ENCODE results near the gene VSIR.

The VSIR gene

DNA sequence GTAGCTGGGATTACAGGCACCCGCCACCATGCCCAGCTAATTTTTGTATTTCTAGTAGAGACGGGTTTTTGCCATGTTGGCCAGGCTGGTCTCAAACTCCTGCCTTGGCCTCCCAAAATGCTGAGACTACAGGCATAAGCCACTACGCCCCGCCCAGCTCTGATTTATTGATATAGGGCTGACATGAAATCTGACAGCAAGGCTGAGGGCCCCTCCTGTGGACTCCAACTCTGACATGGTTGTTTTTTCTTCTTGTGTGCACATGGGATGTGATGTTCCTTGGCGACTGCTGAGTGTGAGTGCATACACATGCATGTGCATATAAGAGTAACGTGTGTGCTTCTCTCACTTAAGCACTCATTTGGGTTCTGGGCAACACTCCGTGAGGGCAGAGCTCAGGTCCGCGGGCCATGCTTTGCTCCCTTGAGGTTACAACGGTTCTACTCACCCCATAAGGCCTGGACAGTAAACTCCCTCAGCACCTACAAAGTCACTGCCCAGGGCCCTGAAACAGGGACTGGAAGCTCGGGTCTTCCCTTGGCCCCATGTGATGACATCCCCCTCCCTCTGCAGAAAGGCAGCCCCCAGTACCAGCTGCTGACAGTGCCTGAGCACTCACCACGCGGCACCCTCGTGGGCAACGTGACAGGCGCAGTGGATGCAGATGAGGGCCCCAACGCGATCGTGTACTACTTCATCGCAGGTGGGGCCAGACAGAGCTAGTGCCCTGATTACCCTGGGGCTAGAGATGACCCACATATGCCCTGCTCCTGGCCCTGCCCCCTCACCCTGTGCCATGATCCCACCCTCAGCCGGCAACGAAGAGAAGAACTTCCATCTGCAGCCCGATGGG, 33.6 kb upstream of the VSIR start:
- H3K36me3 ChIP-seq (ENCODE audit: control insufficient read depth in 4 of 4, insufficient read depth in 4 of 4, low read length in 3 of 4), result no peaks in the 10 kb centered on the region
- no peak overlapping the region for H3K27ac ChIP-seq (ENCODE audit: insufficient read depth in 1 of 2, low read depth in 1 of 2, low read length in 2 of 2, poor library complexity in 1 of 2, severe bottlenecking in 2 of 2)
- CTCF ChIA-PET, result interaction anchor here (0.7 to 11.5 kb wide), 11 partner anchors 9 to 308 kb away, joined by 3 to 133 read pairs (median 4); partner anchors contain the start of gene VSIR
- DNase-seq, result no peak
- POLR2A ChIA-PET, result interaction anchor here (0.7 to 1.1 kb wide), 2 partner anchors 44 to 57 kb away, joined by 3 read pairs; partner anchors contain the start of gene PSAP
- H3K4me1 ChIP-seq (ENCODE audit: control extremely low read depth in 1 of 4, control insufficient read depth in 4 of 4, insufficient read depth in 4 of 4, low read length in 3 of 4), result peaks cover 5 to 58% (median 40%) of the 10 kb centered on the region in 4 experiments
- 97% methylated on average over 23 of the region's 23 CpGs for WGBS (ENCODE audit: insufficient coverage)
- H3K27me3 ChIP-seq (replicated peaks in 2 of 5; ENCODE audit: control insufficient read depth in 4 of 5, insufficient read depth in 5 of 5, low read length in 4 of 5), result no peaks in the 10 kb centered on the region
- H3K9me3 ChIP-seq (ENCODE audit: control extremely low read depth in 1 of 5, control insufficient read depth in 4 of 5, insufficient read depth in 2 of 5, low read depth in 1 of 5, low read length in 4 of 5), result no peaks in the 10 kb centered on the region
- H3K4me3 ChIP-seq (ENCODE audit: control insufficient read depth in 1 of 7, extremely low read depth in 1 of 7, insufficient read depth in 4 of 7, low read depth in 2 of 7, low read length in 6 of 7), result no peak overlapping the region

DNA sequence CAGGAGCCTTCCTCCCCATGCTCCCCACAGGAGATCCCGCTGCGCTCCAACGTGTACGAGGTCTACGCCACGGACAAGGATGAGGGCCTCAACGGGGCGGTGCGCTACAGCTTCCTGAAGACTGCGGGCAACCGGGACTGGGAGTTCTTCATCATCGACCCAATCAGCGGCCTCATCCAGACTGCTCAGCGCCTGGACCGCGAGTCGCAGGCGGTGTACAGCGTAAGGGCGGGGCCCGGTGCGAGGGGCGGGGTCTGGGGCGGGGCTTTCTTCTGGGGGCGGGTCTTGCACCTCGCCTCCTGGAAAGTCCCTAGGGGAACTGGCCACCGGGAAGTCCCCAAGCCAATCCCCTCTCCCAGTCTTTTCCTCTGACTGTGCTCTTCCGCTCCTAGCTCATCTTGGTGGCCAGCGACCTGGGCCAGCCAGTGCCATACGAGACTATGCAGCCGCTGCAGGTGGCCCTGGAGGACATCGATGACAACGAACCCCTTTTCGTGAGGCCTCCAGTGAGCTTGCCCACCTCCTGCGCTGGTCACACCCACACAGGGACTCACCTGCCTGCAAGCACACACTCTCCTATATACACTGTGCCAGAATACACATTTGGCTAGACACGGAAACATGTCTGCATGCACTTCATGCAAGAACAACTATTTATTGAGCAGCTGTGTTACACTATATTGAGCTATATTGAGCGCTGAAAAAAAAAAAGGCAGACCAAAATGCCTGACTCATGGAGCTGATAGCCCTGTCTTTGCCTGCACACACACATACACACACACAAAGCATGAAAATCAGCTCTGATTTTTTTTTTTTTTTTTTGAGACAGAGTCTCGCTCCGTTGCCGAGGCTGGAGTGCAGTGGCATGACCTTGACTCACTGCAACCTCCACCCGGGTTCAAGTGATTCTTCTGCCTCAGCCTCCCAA, 32.7 kb upstream of the VSIR start:
- H3K27me3 ChIP-seq (replicated peaks in 2 of 5; ENCODE audit: control insufficient read depth in 4 of 5, insufficient read depth in 5 of 5, low read length in 4 of 5), result no peaks in the 10 kb centered on the region
- ChIA-PET CTCF (interaction anchor here (0.7 to 11.5 kb wide), 9 partner anchors 9 to 307 kb away, joined by 3 to 133 read pairs (median 5); partner anchors contain the start of gene VSIR), POLR2A (interaction anchor here (0.7 to 1.1 kb wide), 2 partner anchors 45 to 56 kb away, joined by 3 read pairs; partner anchors contain the start of gene PSAP)
- no peaks in the 10 kb centered on the region for H3K36me3 ChIP-seq (ENCODE audit: control insufficient read depth in 4 of 4, insufficient read depth in 4 of 4, low read length in 3 of 4)
- no peak overlapping the region for H3K4me3 ChIP-seq (ENCODE audit: control insufficient read depth in 1 of 7, extremely low read depth in 1 of 7, insufficient read depth in 4 of 7, low read depth in 2 of 7, low read length in 6 of 7)
- H3K27ac ChIP-seq (ENCODE audit: insufficient read depth in 1 of 2, low read depth in 1 of 2, low read length in 2 of 2, poor library complexity in 1 of 2, severe bottlenecking in 2 of 2), result no peak overlapping the region
- H3K9me3 ChIP-seq (ENCODE audit: control extremely low read depth in 1 of 5, control insufficient read depth in 4 of 5, insufficient read depth in 2 of 5, low read depth in 1 of 5, low read length in 4 of 5), result no peaks in the 10 kb centered on the region
- WGBS (ENCODE audit: insufficient coverage), result 57% methylated on average over 40 of the region's 41 CpGs
- peaks cover 5 to 57% (median 39%) of the 10 kb centered on the region in 4 experiments for H3K4me1 ChIP-seq (ENCODE audit: control extremely low read depth in 1 of 4, control insufficient read depth in 4 of 4, insufficient read depth in 4 of 4, low read length in 3 of 4)
- DNase-seq, result peak; percentile 25 to 60 (median 59)

DNA sequence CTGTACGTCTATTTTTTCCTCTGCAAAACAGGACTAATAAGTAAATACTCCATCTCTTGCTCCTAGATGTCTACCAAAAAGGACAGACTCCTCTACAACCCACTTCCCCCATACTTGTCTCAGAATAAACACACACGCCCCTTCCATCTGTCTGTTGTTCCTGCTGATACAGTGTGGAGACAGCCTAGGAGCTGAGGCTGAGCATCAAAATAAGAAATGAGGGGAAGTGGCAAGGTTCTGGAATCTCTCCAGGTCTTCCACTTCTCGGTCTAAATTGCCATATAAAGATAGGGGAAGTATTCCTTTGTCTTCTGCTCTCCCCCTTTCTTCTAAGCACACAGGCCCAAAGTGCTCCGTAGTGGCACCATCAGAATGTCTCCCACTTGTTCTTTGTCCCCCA, 30.8 kb upstream of the VSIR start:
- WGBS (ENCODE audit: insufficient coverage), result 10% methylated on average over 1 of the region's 4 CpGs
- POLR2A ChIA-PET, result no interaction called here
- peak; percentile 47 to 86 (median 84) for DNase-seq

DNA sequence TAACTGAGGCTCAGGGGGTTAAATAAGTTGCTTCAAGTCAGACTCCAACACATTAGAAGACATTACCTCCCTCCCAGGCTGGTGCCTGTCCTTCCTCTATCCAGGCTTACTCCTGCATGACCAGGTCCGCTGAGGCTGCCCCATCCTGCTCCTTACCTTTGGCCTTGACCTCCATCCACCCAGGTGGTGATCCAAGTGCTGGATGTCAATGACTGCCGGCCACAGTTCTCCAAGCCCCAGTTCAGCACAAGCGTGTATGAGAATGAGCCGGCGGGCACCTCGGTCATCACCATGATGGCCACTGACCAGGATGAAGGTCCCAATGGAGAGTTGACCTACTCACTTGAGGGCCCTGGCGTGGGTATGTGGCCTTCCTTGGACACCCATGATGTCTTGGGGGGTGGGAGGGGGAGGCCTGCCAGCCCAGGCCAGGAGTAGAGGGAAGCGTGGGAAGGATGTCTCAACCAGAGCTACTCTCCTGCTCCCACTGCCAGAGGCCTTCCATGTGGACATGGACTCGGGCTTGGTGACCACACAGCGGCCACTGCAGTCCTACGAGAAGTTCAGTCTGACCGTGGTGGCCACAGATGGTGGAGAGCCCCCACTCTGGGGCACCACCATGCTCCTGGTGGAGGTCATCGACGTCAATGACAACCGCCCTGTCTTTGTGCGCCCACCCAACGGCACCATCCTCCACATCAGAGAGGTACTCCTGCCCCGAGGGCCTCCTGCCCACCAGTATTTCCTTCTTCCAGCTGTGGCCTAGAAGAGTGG, 29.6 kb upstream of the VSIR start:
- WGBS (ENCODE audit: insufficient coverage), result 99% methylated on average over 13 of the region's 18 CpGs
- ChIA-PET CTCF (interaction anchor here (1.0 kb wide), 1 partner anchor 11 kb away, joined by 4 read pairs; no protein-coding TSS in a partner anchor), POLR2A (no interaction called here)
- H3K27ac ChIP-seq (ENCODE audit: insufficient read depth in 1 of 2, low read depth in 1 of 2, low read length in 2 of 2, poor library complexity in 1 of 2, severe bottlenecking in 2 of 2), result no peak overlapping the region
- peaks cover 9 to 81% (median 69%) of the 10 kb centered on the region in 4 experiments for H3K4me1 ChIP-seq (ENCODE audit: control extremely low read depth in 1 of 4, control insufficient read depth in 4 of 4, insufficient read depth in 4 of 4, low read length in 3 of 4)
- H3K9me3 ChIP-seq (ENCODE audit: control extremely low read depth in 1 of 5, control insufficient read depth in 4 of 5, insufficient read depth in 2 of 5, low read depth in 1 of 5, low read length in 4 of 5), result no peaks in the 10 kb centered on the region
- H3K36me3 ChIP-seq (ENCODE audit: control insufficient read depth in 4 of 4, insufficient read depth in 4 of 4, low read length in 3 of 4), result no peaks in the 10 kb centered on the region
- H3K27me3 ChIP-seq (replicated peaks in 2 of 5; ENCODE audit: control insufficient read depth in 4 of 5, insufficient read depth in 5 of 5, low read length in 4 of 5), result no peaks in the 10 kb centered on the region
- H3K4me3 ChIP-seq (ENCODE audit: control insufficient read depth in 1 of 7, extremely low read depth in 1 of 7, insufficient read depth in 4 of 7, low read depth in 2 of 7, low read length in 6 of 7), result no peak overlapping the region
- DNase-seq, result no peak

More for the DNA sequence above, 30.8 kb upstream of the VSIR start:
- Histone ChIP-seq H3K27ac (ENCODE audit: insufficient read depth in 1 of 2, low read depth in 1 of 2, low read length in 2 of 2, poor library complexity in 1 of 2, severe bottlenecking in 2 of 2) (no peak overlapping the region), H3K9me3 (ENCODE audit: control extremely low read depth in 1 of 5, control insufficient read depth in 4 of 5, insufficient read depth in 2 of 5, low read depth in 1 of 5, low read length in 4 of 5) (no peaks in the 10 kb centered on the region), H3K27me3 (replicated peaks in 2 of 5; ENCODE audit: control insufficient read depth in 4 of 5, insufficient read depth in 5 of 5, low read length in 4 of 5) (no peaks in the 10 kb centered on the region), H3K4me3 (ENCODE audit: control insufficient read depth in 1 of 7, extremely low read depth in 1 of 7, insufficient read depth in 4 of 7, low read depth in 2 of 7, low read length in 6 of 7) (no peak overlapping the region), H3K36me3 (ENCODE audit: control insufficient read depth in 4 of 4, insufficient read depth in 4 of 4, low read length in 3 of 4) (no peaks in the 10 kb centered on the region), H3K4me1 (ENCODE audit: control extremely low read depth in 1 of 4, control insufficient read depth in 4 of 4, insufficient read depth in 4 of 4, low read length in 3 of 4) (peaks cover 5 to 70% (median 57%) of the 10 kb centered on the region in 4 experiments)
- CTCF ChIA-PET, result interaction anchor here (1.0 to 11.5 kb wide), 6 partner anchors 10 to 76 kb away, joined by 4 to 133 read pairs (median 4); partner anchors contain the start of gene VSIR

DNA sequence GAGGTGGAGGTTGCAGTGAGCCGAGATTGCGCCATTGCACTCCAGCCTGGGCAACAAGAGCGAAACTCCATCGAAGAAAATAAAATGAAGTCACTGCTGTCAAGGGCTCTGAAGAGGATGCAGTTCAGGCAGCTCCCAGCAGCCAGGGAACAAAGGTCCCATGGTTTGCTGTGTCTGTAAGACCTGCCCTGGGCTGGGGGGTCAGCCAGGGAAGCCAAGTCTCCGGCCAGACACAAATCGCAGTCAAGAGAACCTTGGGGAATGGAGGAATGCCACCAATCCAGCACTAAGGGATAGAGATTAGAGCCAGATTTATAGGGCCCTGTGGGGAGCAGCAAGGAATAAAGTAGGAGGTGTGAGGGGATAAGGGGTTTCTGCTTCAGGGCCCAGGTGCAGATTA, 28.9 kb upstream of the VSIR start:
- WGBS (ENCODE audit: insufficient coverage), result 95% methylated on average over 6 of the region's 6 CpGs
- Histone ChIP-seq H3K27me3 (replicated peaks in 2 of 5; ENCODE audit: control insufficient read depth in 4 of 5, insufficient read depth in 5 of 5, low read length in 4 of 5) (no peaks in the 10 kb centered on the region), H3K4me1 (ENCODE audit: control extremely low read depth in 1 of 4, control insufficient read depth in 4 of 4, insufficient read depth in 4 of 4, low read length in 3 of 4) (peaks cover 9 to 88% (median 76%) of the 10 kb centered on the region in 4 experiments), H3K4me3 (ENCODE audit: control insufficient read depth in 1 of 7, extremely low read depth in 1 of 7, insufficient read depth in 4 of 7, low read depth in 2 of 7, low read length in 6 of 7) (no peak overlapping the region), H3K36me3 (ENCODE audit: control insufficient read depth in 4 of 4, insufficient read depth in 4 of 4, low read length in 3 of 4) (no peaks in the 10 kb centered on the region), H3K9me3 (ENCODE audit: control extremely low read depth in 1 of 5, control insufficient read depth in 4 of 5, insufficient read depth in 2 of 5, low read depth in 1 of 5, low read length in 4 of 5) (no peaks in the 10 kb centered on the region), H3K27ac (ENCODE audit: insufficient read depth in 1 of 2, low read depth in 1 of 2, low read length in 2 of 2, poor library complexity in 1 of 2, severe bottlenecking in 2 of 2) (no peak overlapping the region)
- CTCF ChIA-PET, result interaction anchor here (0.8 to 2.3 kb wide), 3 partner anchors 10 to 88 kb away, joined by 3 to 10 read pairs (median 3); no protein-coding TSS in a partner anchor
- POLR2A ChIA-PET, result no interaction called here
- no peak for DNase-seq

DNA sequence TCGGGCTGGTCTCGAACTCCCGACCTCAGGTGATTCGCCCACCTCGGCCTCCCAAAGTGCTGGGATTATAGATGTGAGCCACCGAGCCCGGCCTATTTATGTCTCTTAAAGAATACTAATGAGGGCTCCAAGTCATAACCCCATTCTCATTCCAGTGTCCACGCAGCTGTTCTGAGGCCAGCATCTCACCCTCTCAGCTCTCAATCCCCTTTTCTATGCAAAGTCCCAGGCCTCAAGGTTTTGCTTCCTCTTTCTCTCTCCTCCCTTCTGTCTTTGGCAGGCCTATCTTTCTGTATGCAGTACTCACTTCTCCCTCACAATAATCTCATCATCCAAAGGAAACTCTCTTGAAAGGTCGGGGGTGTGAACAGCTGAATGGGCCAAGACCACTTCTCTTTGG, 28.0 kb upstream of the VSIR start:
- 90% methylated on average over 2 of the region's 9 CpGs for WGBS (ENCODE audit: insufficient coverage)
- no peaks in the 10 kb centered on the region for H3K36me3 ChIP-seq (ENCODE audit: control insufficient read depth in 4 of 4, insufficient read depth in 4 of 4, low read length in 3 of 4)
- peak in 2 of 3 donors; percentile 71 to 74 for DNase-seq
- H3K9me3 ChIP-seq (ENCODE audit: control extremely low read depth in 1 of 5, control insufficient read depth in 4 of 5, insufficient read depth in 2 of 5, low read depth in 1 of 5, low read length in 4 of 5), result no peaks in the 10 kb centered on the region
- peaks cover 15 to 95% (median 83%) of the 10 kb centered on the region in 4 experiments for H3K4me1 ChIP-seq (ENCODE audit: control extremely low read depth in 1 of 4, control insufficient read depth in 4 of 4, insufficient read depth in 4 of 4, low read length in 3 of 4)
- H3K27ac ChIP-seq (ENCODE audit: insufficient read depth in 1 of 2, low read depth in 1 of 2, low read length in 2 of 2, poor library complexity in 1 of 2, severe bottlenecking in 2 of 2), result no peak overlapping the region
- H3K27me3 ChIP-seq (replicated peaks in 2 of 5; ENCODE audit: control insufficient read depth in 4 of 5, insufficient read depth in 5 of 5, low read length in 4 of 5), result no peaks in the 10 kb centered on the region
- H3K4me3 ChIP-seq (ENCODE audit: control insufficient read depth in 1 of 7, extremely low read depth in 1 of 7, insufficient read depth in 4 of 7, low read depth in 2 of 7, low read length in 6 of 7), result no peak overlapping the region
- CTCF ChIA-PET, result interaction anchor here (1.1 to 2.3 kb wide), 5 partner anchors 10 to 93 kb away, joined by 3 to 10 read pairs (median 4); partner anchors contain the start of gene VSIR
- POLR2A ChIA-PET, result no interaction called here

Data from common myeloid progenitor, CD34-positive (primary cell).